H9 (cell line): ENCODE data around the gene CSTF3. TPM values are rescaled to one million over a fixed set of nuclear protein-coding genes. Genes with fewer than 3 reads are reported as not detected.

Source experiments
- DNase-seq: peaks from one replicate; pipeline ENCODE4 v3.0.0-alpha.2; 2017
- H2AFZ ChIP-seq: one replicate; pipeline ENCODE4 v1.6.1; 2013; ENCODE audit warnings: mild to moderate bottlenecking, low read length, control low read depth, moderate library complexity
- H2AK5ac ChIP-seq: 2 replicates; pipeline ENCODE4 v1.6.1; 2013; ENCODE audit warnings: low read length, control low read depth, mixed read lengths; ENCODE audit not compliant: insufficient read length
- H2BK120ac ChIP-seq: one replicate; pipeline ENCODE4 v1.6.1; 2013; ENCODE audit warnings: low read depth, mild to moderate bottlenecking, low read length, control low read depth, inconsistent platforms; ENCODE audit not compliant: poor library complexity, severe bottlenecking
- H2BK12ac ChIP-seq: 2 replicates; pipeline ENCODE4 v1.6.1; 2013; ENCODE audit warnings: low read length, control low read depth, mixed read lengths, low read depth; ENCODE audit not compliant: insufficient read length
- H2BK15ac ChIP-seq: 2 replicates; pipeline ENCODE4 v1.6.1; 2013; ENCODE audit warnings: low read depth, low read length, control low read depth
- H2BK20ac ChIP-seq: one replicate; pipeline ENCODE4 v1.6.1; 2013; ENCODE audit warnings: low read depth, mild to moderate bottlenecking, low read length, control low read depth, inconsistent platforms; ENCODE audit not compliant: poor library complexity, severe bottlenecking
- H2BK5ac ChIP-seq: 2 replicates; pipeline ENCODE4 v1.6.1; 2013; ENCODE audit warnings: low read length, control low read depth, mixed read lengths; ENCODE audit not compliant: insufficient read length
- H3K14ac ChIP-seq: 2 replicates; pipeline ENCODE4 v1.6.1; 2013; ENCODE audit warnings: low read length, control low read depth; ENCODE audit not compliant: insufficient read depth
- H3K18ac ChIP-seq: 2 replicates; pipeline ENCODE4 v1.6.1; 2013; ENCODE audit warnings: low read depth, mild to moderate bottlenecking, mixed read lengths, low read length, control low read depth; ENCODE audit not compliant: insufficient read length
- H3K23ac ChIP-seq: 2 replicates; pipeline ENCODE4 v1.6.1; 2013; ENCODE audit warnings: low read length, control low read depth, mixed read lengths, low read depth; ENCODE audit not compliant: insufficient read length
- H3K23me2 ChIP-seq: 2 replicates; pipeline ENCODE4 v1.6.1; 2013; ENCODE audit warnings: low read depth, mild to moderate bottlenecking, mixed read lengths, low read length, control low read depth; ENCODE audit not compliant: insufficient read length, poor library complexity, severe bottlenecking
- H3K27ac ChIP-seq: 2 replicates; pipeline ENCODE4 v1.5.1; 2013; ENCODE audit warnings: low read length, control low read depth, mixed read lengths, low read depth; ENCODE audit not compliant: insufficient read length
- H3K27me3 ChIP-seq: 2 replicates; pipeline ENCODE4 v1.6.1; 2013; ENCODE audit warnings: low read length, control low read depth, inconsistent platforms; ENCODE audit not compliant: insufficient read depth
- H3K4ac ChIP-seq: 2 replicates; pipeline ENCODE4 v1.6.1; 2013; ENCODE audit warnings: low read depth, mild to moderate bottlenecking, control low read depth, inconsistent platforms, low read length, moderate library complexity
- H3K4me1 ChIP-seq: 2 replicates; pipeline ENCODE4 v1.6.1; 2013; ENCODE audit warnings: low read length, control low read depth, inconsistent platforms; ENCODE audit not compliant: insufficient read depth
- H3K4me2 ChIP-seq: 2 replicates; pipeline ENCODE4 v1.6.1; 2013; ENCODE audit warnings: low read length, control low read depth, mixed read lengths; ENCODE audit not compliant: insufficient read length, insufficient read depth
- H3K56ac ChIP-seq: 2 replicates; pipeline ENCODE4 v1.6.1; 2013; ENCODE audit warnings: low read depth, mild to moderate bottlenecking, mixed read lengths, low read length, control low read depth; ENCODE audit not compliant: insufficient read length
- H3K79me1 ChIP-seq: 2 replicates; pipeline ENCODE4 v1.6.1; 2013; ENCODE audit warnings: low read depth, mild to moderate bottlenecking, moderate library complexity, low read length, control low read depth, inconsistent platforms; ENCODE audit not compliant: insufficient read depth, poor library complexity, severe bottlenecking
- H3K79me2 ChIP-seq: 2 replicates; pipeline ENCODE4 v1.6.1; 2013; ENCODE audit warnings: low read length, control low read depth, inconsistent platforms; ENCODE audit not compliant: insufficient read depth
- H3K9ac ChIP-seq: 2 replicates; pipeline ENCODE4 v1.6.1; 2013; ENCODE audit warnings: low read length, control low read depth, mixed read lengths; ENCODE audit not compliant: insufficient read length; ENCODE audit errors: extremely low read depth
- H3K9me3 ChIP-seq: one replicate; pipeline ENCODE4 v1.6.1; 2013; ENCODE audit warnings: low read depth, low read length, inconsistent platforms; ENCODE audit not compliant: control insufficient read depth
- H3T11ph ChIP-seq: one replicate; pipeline ENCODE4 v1.6.1; 2013; ENCODE audit warnings: mild to moderate bottlenecking, low read length, control low read depth, inconsistent platforms
- H4K20me1 ChIP-seq: one replicate; pipeline ENCODE4 v1.6.1; 2013; ENCODE audit not compliant: control insufficient read depth, insufficient read length, insufficient read depth
- H4K5ac ChIP-seq: 2 replicates; pipeline ENCODE4 v1.6.1; 2013; ENCODE audit warnings: low read depth, mild to moderate bottlenecking, mixed read lengths, low read length, control low read depth; ENCODE audit not compliant: insufficient read length
- H4K8ac ChIP-seq: replicated peaks from 2 replicates; pipeline ENCODE4 v1.6.1; 2013; ENCODE audit warnings: low read length, control low read depth, mixed read lengths, low read depth; ENCODE audit not compliant: insufficient read length
- H4K91ac ChIP-seq: 2 replicates; pipeline ENCODE4 v1.6.1; 2013; ENCODE audit warnings: low read depth, mild to moderate bottlenecking, moderate library complexity, mixed read lengths, low read length, control low read depth; ENCODE audit not compliant: insufficient read length
- H3K27ac Mint-ChIP-seq, 3 experiments: 2 replicates in 2 of 3; 3 replicates in 1 of 3; pipeline ENCODE4 v1.8.0; 2020 to 2021; ENCODE audit warnings: mixed read lengths in 3 of 3, mild to moderate bottlenecking in 1 of 3, moderate library complexity in 1 of 3
- H3K27me3 Mint-ChIP-seq: 2 replicates; pipeline ENCODE4 v1.8.0; 2021; ENCODE audit warnings: low read depth, mild to moderate bottlenecking, moderate library complexity, mixed read lengths
- H3K36me3 Mint-ChIP-seq, 3 experiments: 2 replicates in 2 of 3; 3 replicates in 1 of 3; pipeline ENCODE4 v1.8.0; 2020 to 2021; ENCODE audit warnings: low read depth in 3 of 3, mixed read lengths in 3 of 3; ENCODE audit not compliant: insufficient read depth in 1 of 3
- H3K4me1 Mint-ChIP-seq, 2 experiments: 2 replicates each; pipeline ENCODE4 v1.8.0; 2020; ENCODE audit warnings: mixed read lengths in 2 of 2
- H3K4me3 Mint-ChIP-seq, 2 experiments: 2 replicates in 1 of 2; 3 replicates in 1 of 2; pipeline ENCODE4 v1.8.0; 2020 to 2021; ENCODE audit warnings: mild to moderate bottlenecking in 2 of 2, mixed read lengths in 2 of 2, moderate library complexity in 1 of 2
- H3K9me3 Mint-ChIP-seq, 2 experiments: 2 replicates in 1 of 2; 3 replicates in 1 of 2; pipeline ENCODE4 v1.8.0; 2020; ENCODE audit warnings: mild to moderate bottlenecking in 2 of 2, mixed read lengths in 2 of 2, moderate library complexity in 1 of 2
- CTCF ChIP-seq: fragments of 200-600 bp; sonication (generic); conservative IDR thresholded peaks from 3 replicates; pipeline ENCODE4 v1.8.0; 2021; ENCODE audit warnings: antibody characterized with exemption, mild to moderate bottlenecking
- WGBS: extraction: QIAGEN DNeasy Blood & Tissue Kit; methylation state at CpG from one replicate; pipeline ENCODE4 v1.1.7; 2013; ENCODE audit warnings: missing lambda C conversion rate, low lambda C conversion rate, mixed read lengths; ENCODE audit not compliant: insufficient read length; ENCODE audit errors: extremely low coverage; 5-methylcytosine and 5-hydroxymethylcytosine counted together
- total RNA-seq: library from RNA; stranded (reverse); gene quantifications from 2 replicates; pipeline ENCODE4 v1.2.1, GENCODE V29; 2021

The CSTF3 gene
- total RNA-seq, 1 experiment from 2014 or later: 41.5 TPM

GRCh38 chr11:33060271-33060670 lies 101.0 kb downstream of the CSTF3 start:
- H3K4me3 Mint-ChIP-seq: no peak overlapping the region

More at GRCh38 chr11:33060271-33060670, 101.0 kb downstream of the CSTF3 start:
- Histone ChIP-seq H3K9me3 (no peaks in the 10 kb centered on the region), H3K9ac (no peak overlapping the region), H3K79me2 (no peaks in the 10 kb centered on the region), H4K8ac (no peak overlapping the region), H3K14ac (no peak overlapping the region; the same call in 1 of the 2 replicates), H2AK5ac (no peak overlapping the region), H2BK5ac (no peak overlapping the region), H3K4me1 (no peaks in the 10 kb centered on the region; the same call in 1 of the 2 replicates), H2BK15ac (no peak overlapping the region), H3K4ac (no peak overlapping the region), H3K27me3 (no peaks in the 10 kb centered on the region), H2AFZ (no peak overlapping the region), H3K4me2 (no peak overlapping the region), H2BK120ac (no peak overlapping the region), H4K5ac (no peak overlapping the region), H3K23ac (no peak overlapping the region), H4K91ac (no peak overlapping the region), H3K27ac (no peak overlapping the region), H3K56ac (no peak overlapping the region), H4K20me1 (no peaks in the 10 kb centered on the region), H2BK12ac (no peak overlapping the region), H3K79me1 (no peaks in the 10 kb centered on the region), H3K18ac (no peak overlapping the region), H3T11ph (no peak overlapping the region), H3K23me2 (no peaks in the 10 kb centered on the region), H2BK20ac (no peak overlapping the region)
- Mint-ChIP-seq H3K9me3 (no peaks in the 10 kb centered on the region), H3K36me3 (peaks cover 17 to 63% (median 45%) of the 10 kb centered on the region in 3 experiments; a peak in 6 of 7 replicates), H3K27ac (peak overlapping the region in 2 of 3 experiments; percentile 44 to 90; a peak in 4 of 7 replicates), H3K4me1 (peaks cover 20 to 28% of the 10 kb centered on the region in 2 experiments), H3K27me3 (no peaks in the 10 kb centered on the region)
- no CpG with 5 or more reads among the region's 3 CpGs for WGBS
- no peak for TF ChIP-seq CTCF
- DNase-seq: no peak
